Gastrocnemius medialis (tissue), 4 donors: Measurements from ENCODE around the gene NSRP1.
"Not testable (repeated sequence)": the region's sequence is repeated elsewhere in the genome, so short reads cannot be mapped to it uniquely, and the experiment has no call there.

Experiments
- POLR2A ChIP-seq, 2 donors: fragments of 450-650 bp; IDR thresholded peaks; one replicate each; pipeline ENCODE4 v1.6.1; 2017; ENCODE audit warnings: antibody characterized with exemption in 2 of 2, mild to moderate bottlenecking in 2 of 2, moderate library complexity in 2 of 2
- TF ChIP-seq, protein P1 (sequence below), 5 experiments: fragments of 450-650 bp in 3 of 5; fragments of 200-600 bp in 2 of 5; sonication (generic) in 2 of 5; IDR thresholded peaks in 4 of 5; conservative IDR thresholded peaks in 1 of 5; 1 replicate in 4 of 5; 2 replicates in 1 of 5; pipeline ENCODE4 v1.5.1; 2016 to 2019; ENCODE audit warnings: antibody characterized with exemption in 5 of 5, mild to moderate bottlenecking in 3 of 5, moderate library complexity in 3 of 5

DNA sequence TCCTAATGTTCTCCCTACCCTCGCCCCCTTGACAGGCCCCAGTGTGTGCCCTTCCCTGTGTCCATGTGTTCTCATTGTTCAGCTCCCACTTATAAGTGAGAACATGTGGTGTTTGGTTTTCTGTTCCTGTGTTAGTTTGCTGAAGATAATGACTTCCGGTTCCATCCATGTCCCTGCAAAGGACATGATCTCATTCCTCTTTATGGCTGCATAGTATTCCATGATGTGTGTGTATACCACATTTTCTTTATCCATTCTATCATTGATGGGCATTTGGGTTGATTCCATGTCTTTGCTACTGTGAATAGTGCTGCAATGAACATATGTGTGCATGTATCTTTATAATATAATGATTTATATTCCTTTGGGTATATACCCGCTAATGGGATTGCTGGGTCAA, 29.2 kb upstream of the NSRP1 start:
- TF ChIP-seq, protein P1, sequence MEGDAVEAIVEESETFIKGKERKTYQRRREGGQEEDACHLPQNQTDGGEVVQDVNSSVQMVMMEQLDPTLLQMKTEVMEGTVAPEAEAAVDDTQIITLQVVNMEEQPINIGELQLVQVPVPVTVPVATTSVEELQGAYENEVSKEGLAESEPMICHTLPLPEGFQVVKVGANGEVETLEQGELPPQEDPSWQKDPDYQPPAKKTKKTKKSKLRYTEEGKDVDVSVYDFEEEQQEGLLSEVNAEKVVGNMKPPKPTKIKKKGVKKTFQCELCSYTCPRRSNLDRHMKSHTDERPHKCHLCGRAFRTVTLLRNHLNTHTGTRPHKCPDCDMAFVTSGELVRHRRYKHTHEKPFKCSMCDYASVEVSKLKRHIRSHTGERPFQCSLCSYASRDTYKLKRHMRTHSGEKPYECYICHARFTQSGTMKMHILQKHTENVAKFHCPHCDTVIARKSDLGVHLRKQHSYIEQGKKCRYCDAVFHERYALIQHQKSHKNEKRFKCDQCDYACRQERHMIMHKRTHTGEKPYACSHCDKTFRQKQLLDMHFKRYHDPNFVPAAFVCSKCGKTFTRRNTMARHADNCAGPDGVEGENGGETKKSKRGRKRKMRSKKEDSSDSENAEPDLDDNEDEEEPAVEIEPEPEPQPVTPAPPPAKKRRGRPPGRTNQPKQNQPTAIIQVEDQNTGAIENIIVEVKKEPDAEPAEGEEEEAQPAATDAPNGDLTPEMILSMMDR (IDR thresholded peaks at IDR 0.05 in 4 of 5, conservative IDR thresholded peaks at IDR 0.05 in 1 of 5), result not testable (repeated sequence)
- TF ChIP-seq POLR2A (IDR thresholded peaks at IDR 0.05), result not testable (repeated sequence)
